ENCODE results near the gene RAX. TPM values are rescaled to one million over a fixed set of nuclear protein-coding genes. Genes with fewer than 3 reads are reported as not detected.
"Not testable (repeated sequence)": the region's sequence is repeated elsewhere in the genome, so short reads cannot be mapped to it uniquely, and the experiment has no call there.

RAX gene
- total RNA-seq, 1 donor from 2014 or later: not detected

DNA sequence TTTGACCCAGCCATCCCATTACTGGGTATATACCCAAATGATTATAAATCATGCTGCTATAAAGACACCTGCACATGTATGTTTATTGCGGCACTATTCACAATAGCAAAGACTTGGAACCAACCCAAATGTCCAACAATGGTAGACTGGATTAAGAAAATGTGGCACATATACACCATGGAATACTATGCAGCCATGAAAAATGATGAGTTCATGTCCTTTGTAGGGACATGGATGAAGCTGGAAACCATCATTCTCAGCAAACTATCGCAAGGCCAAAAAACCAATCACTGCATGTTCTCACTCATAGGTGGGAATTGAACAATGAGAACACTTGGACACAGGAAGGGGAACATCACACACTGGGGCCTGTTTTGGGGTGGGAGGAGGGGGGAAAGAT lies 11.0 kb downstream of the RAX start:
- intact Hi-C loops (cut with DNase I): not testable (repeated sequence)

GRCh38 chr18:59261842-59262241 lies 11.4 kb downstream of the RAX start:
- intact Hi-C loops (cut with DNase I); DNase-seq (ENCODE audit: low spot score): not testable (repeated sequence)

More for the DNA sequence above, 11.0 kb downstream of the RAX start:
- not testable (repeated sequence) for DNase-seq (ENCODE audit: low spot score)

GRCh38 chr18:59255491-59255890 lies 17.8 kb downstream of the RAX start:
- intact Hi-C loops (cut with DNase I); DNase-seq (ENCODE audit: low spot score): not testable (repeated sequence)

GRCh38 chr18:59249199-59249774 lies 24.0 kb downstream of the RAX start:
- DNase-seq (ENCODE audit: low spot score): no peak
- intact Hi-C loops (cut with DNase I): loop anchor here (5.0 kb wide), 1 partner anchor 153 kb away; no protein-coding TSS in a partner anchor

GRCh38 chr18:59246796-59247195 lies 26.5 kb downstream of the RAX start:
- DNase-seq (ENCODE audit: low spot score): no peak
- intact Hi-C loops (cut with DNase I): loop anchor here (5.0 kb wide), 1 partner anchor 156 kb away; no protein-coding TSS in a partner anchor

DNA sequence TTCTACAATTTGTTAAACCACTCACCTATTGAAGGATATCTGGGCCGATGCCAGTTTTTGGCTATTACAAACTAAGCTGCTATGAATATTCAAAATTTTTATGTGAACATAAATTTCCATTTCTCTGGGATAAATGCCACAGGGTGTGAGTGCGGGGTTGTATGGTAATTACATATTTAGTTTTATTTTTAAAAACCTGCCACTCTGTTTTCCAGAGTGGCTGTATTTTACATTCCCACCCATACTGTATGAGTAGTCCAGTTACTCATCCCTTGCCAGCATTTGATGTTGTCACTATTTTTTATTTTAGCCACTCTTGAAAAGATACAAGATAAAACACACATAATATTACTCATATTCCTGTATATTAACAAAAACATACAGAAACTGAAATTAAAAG lies 30.3 kb downstream of the RAX start:
- intact Hi-C loops (cut with DNase I): no loop called here
- DNase-seq (ENCODE audit: low spot score): no peak

DNA sequence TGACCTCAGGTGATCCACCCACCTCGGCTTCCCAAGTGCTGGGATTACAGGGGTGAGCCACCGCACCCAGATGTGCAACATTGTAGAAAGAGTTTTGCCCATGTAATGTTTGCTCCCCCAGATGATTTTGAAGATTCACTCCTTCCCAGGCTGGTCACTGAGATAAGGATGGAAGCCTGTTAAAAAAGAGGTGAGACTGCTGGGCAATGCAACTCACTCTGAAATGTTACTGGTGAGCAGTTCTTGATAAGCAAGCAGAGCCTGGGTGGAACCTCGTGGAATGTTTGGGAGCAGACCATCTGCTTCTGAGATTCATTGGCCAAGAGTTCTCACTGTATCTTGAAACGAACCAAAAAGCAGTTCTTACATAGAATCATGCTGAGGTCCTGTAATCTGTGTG lies 33.6 kb downstream of the RAX start:
- intact Hi-C loops (cut with DNase I): no loop called here
- DNase-seq (ENCODE audit: low spot score): no peak

- intact Hi-C loops (cut with DNase I): no loop called here
- no peak for DNase-seq (ENCODE audit: low spot score)
Measured at GRCh38 chr18:59238385-59238784, 34.9 kb downstream of the RAX start.

DNA sequence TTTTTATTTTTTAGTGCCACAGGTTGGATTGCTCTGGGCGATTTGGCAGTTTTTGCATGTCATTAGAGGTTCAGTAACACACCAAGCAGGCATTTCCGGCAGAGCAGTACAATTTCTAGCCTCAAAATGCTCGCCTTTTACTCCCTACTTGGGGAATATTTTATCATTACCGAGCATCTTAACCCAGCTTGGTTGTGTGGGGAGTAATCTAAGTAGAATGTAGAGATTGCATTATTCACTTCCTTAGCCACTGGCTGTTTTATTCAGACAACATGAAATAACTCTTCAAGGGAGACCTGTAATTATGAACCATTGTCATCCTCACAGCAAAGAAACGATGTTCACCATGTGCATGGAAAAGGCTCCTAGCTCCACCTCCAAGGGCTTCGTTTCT lies 40.2 kb downstream of the RAX start:
- intact Hi-C loops (cut with DNase I): no loop called here
- DNase-seq (ENCODE audit: low spot score): no peak

DNA sequence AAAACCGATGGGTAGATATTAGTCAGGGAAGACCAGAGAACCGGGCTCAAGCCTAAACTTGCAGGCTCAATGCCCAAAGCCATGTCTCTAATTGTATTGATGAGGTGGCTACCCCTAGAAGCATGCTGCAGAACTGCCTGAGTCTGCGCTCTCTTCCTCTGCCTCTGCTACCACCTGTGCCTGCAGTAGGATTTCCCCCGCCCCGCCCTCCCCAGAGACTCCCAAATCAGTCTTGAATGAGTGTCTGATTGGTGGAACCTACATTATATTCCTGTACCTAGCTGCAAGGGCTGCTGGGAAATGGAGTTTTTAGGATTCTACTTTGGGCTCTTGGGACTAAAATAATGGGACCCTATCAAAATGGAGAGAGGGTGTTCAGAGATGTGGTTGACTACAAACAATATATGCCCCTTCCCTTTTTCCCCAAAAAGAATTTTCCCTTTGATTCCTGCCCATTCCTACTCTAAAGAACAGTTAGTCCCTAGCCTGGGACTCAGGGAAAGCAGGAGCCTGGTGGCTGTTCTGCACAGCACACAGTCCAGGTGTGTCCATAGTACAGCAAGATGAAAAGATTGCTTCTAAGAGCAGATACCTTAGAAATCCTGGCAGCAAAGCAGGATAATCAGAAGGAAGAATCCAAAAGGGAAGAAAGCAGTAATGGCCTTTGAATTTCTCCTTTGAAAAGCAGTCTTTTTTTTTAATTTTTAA lies 40.8 kb downstream of the RAX start:
- DNase-seq (ENCODE audit: low spot score): no peak
- intact Hi-C loops (cut with DNase I): no loop called here

DNA sequence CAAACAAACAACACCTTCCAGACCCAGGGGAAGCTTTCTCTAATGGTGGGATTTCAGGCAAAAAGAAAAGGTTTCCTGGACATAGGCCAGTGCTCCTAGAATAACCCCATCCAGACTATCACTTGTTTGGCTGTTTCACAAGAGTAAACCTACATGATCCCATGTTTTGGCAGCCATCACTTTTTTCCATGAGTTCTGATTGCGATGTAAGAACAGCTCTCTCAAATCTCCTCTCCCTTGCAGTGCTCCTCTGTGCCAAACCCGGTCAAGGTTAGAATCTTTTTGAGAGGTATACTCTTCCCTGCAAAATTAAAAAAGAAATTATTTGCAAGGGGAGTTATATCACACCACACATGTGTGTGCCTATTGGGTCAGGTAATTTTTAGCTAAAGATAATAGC lies 41.4 kb downstream of the RAX start:
- no peak for DNase-seq (ENCODE audit: low spot score)
- intact Hi-C loops (cut with DNase I): no loop called here

GRCh38 chr18:59231114-59231513 lies 42.1 kb downstream of the RAX start:
- DNase-seq (ENCODE audit: low spot score): no peak
- intact Hi-C loops (cut with DNase I): no loop called here

DNA sequence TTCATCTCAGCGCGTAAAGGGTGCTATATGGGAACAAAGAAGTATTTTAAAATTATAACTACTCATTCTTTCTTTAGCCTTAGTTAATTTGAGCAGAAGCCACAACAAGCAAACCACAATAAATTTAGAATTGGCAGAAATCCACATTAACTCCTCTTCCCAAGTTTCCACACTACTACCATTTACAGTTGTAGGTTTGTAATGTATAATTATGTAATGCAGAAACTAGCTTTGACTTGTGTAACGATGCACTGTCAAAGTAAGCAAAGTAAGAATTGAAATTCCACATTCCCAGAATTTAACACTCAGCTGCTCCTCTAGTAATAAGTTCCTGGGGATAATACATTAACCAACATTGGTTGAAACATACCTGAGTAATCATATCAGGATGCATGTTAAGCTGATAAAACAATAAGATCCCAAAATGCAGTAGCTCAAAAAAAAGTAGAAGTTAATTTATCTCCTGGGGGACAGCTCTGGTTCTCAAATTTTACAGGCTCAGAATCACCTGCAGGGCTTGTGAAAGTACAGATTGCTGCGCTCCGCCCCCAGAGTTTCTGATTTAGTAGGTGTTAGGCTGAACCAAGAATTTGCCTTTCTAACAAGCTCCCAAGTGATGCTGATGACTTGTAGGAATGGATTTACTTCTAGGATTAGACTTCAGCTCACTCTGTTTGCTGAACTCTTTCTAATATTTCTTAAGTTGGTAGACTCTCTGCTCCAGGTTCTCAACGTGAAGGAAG lies 43.4 kb downstream of the RAX start:
- intact Hi-C loops (cut with DNase I): no loop called here

GRCh38 chr18:59229191-59229590 lies 44.1 kb downstream of the RAX start:
- DNase-seq (ENCODE audit: low spot score): no peak
- intact Hi-C loops (cut with DNase I): no loop called here

More for the DNA sequence above, 43.4 kb downstream of the RAX start:
- no peak for DNase-seq (ENCODE audit: low spot score)

GRCh38 chr18:59228351-59228750 lies 44.9 kb downstream of the RAX start:
- no peak for DNase-seq (ENCODE audit: low spot score)
- intact Hi-C loops (cut with DNase I): no loop called here

DNA sequence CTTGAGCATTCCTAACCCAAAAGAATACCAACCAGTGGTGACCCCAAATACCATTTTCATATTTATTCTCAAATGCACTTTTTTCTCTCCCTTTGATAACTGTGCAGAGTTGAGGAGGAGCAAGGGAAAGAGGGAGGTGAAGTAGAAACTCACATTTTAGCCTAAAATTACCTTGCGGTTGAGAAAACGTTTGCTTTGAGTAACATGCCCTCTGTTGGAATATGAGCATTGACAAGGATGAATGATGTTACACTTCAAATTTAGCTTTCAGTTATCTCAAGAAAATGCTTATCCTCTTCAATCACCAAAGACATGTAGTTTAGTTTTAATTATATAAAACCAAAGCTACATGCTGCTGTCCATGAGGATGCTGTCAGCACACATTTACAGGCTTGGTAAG lies 50.9 kb downstream of the RAX start:
- intact Hi-C loops (cut with DNase I): no loop called here
- no peak for DNase-seq (ENCODE audit: low spot score)

- intact Hi-C loops (cut with DNase I): no loop called here
- DNase-seq (ENCODE audit: low spot score): no peak
Measured at GRCh38 chr18:59220784-59221765, 52.2 kb downstream of the RAX start.

GRCh38 chr18:59220164-59220783 lies 53.0 kb downstream of the RAX start:
- no peak for DNase-seq (ENCODE audit: low spot score)
- intact Hi-C loops (cut with DNase I): no loop called here

- no peak for DNase-seq (ENCODE audit: low spot score)
- intact Hi-C loops (cut with DNase I): no loop called here
Measured at GRCh38 chr18:59219672-59220163, 53.5 kb downstream of the RAX start, which contains the start of gene GRP. TSS of gene GRP (plus strand) at chr18:59220158. CDS start at chr18:59220266, 108 bp downstream.

Measured in cardiac septum (tissue), 1 donor.